ENCODE measurements around the gene GLOD4.
"Not testable (repeated sequence)": the region's sequence is repeated elsewhere in the genome, so short reads cannot be mapped to it uniquely, and the experiment has no call there.

Gene GLOD4

DNA sequence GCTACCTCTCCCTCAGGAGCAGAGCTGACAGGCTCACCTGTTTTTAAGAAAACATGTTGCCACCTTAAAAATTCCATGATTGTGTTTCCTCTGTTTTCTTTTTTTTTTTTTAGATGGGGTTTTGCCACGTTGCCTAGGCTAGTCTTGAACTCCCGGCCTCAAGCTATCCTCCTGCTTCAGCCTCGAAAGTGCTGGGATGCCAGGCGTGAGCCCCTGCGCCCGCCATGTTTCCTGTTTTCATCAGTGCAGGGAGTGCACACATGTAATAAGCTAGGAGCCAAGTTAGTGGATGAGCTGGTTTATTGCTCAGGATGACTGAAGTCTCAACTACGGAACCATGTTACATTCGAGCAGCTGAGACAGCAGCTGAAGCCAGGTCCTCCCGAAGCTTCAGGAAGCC, 13.6 kb upstream of the GLOD4 start:
- Histone ChIP-seq H3K4ac (ENCODE audit: low read depth, low read length) (no peak overlapping the region), H3K56ac (ENCODE audit: low read length) (peak overlapping the region; percentile 56), H3K79me2 (ENCODE audit: control insufficient read depth, insufficient read depth, low read length) (no peaks in the 10 kb centered on the region), H3K23ac (ENCODE audit: low read length) (no peak overlapping the region), H3K18ac (ENCODE audit: low read length) (no peak overlapping the region), H3K36me3 (ENCODE audit: control insufficient read depth, insufficient read depth, low read length) (peaks cover 15% of the 10 kb centered on the region), H2AK5ac (ENCODE audit: low read length) (no peak overlapping the region), H2BK15ac (replicated peaks; ENCODE audit: low read depth) (no peak overlapping the region), H3K79me1 (ENCODE audit: low read length) (peaks cover 6% of the 10 kb centered on the region), H2BK120ac (ENCODE audit: low read depth, low read length) (no peak overlapping the region), H3K27me3 (ENCODE audit: insufficient read depth, low read length, poor library complexity) (no peaks in the 10 kb centered on the region), H4K5ac (ENCODE audit: low read length) (no peak overlapping the region), H3K4me3 (ENCODE audit: low read length) (no peak overlapping the region), H3K4me1 (ENCODE audit: control insufficient read depth, low read depth, low read length) (peaks cover 5% of the 10 kb centered on the region), H3K27ac (ENCODE audit: low read depth, low read length) (no peak overlapping the region), H3K9ac (ENCODE audit: low read length) (peak overlapping the region; percentile 43), H2BK5ac (ENCODE audit: low read length) (no peak overlapping the region), H4K8ac (ENCODE audit: low read depth, low read length) (no peak overlapping the region), H3K4me2 (ENCODE audit: low read length) (no peak overlapping the region)
- no CpG with 5 or more reads among the region's 9 CpGs for WGBS (ENCODE audit: extremely low coverage, insufficient coverage, low lambda C conversion rate)
- no peak for DNase-seq

DNA sequence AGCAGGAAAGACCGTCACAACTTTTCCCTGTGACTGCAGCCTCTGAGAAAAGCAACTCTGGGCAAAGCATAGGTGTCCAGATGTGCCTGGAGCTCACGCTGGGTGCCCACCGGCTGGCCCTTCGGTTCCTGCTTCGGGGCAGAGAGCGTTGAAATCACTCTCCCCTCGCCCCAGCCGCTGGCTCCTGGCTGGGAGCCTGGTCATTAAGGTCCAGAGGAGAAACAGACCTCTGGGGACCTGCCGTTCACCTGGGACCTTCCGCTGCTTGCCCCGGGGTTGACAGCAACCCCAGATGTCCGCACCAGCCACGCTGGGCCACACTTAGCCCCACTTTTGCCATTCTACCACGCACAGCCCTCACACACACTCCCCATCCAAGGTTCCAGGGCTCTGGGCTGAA, 13.2 kb upstream of the GLOD4 start:
- no peaks in the 10 kb centered on the region for H3K27me3 ChIP-seq (ENCODE audit: insufficient read depth, low read length, poor library complexity)
- no peak overlapping the region for H4K8ac ChIP-seq (ENCODE audit: low read depth, low read length)
- H3K4me1 ChIP-seq (ENCODE audit: control insufficient read depth, low read depth, low read length): peaks cover 5% of the 10 kb centered on the region
- no peak overlapping the region for H2AK5ac ChIP-seq (ENCODE audit: low read length)
- no peak overlapping the region for H3K4ac ChIP-seq (ENCODE audit: low read depth, low read length)
- H3K27ac ChIP-seq (ENCODE audit: low read depth, low read length): peak overlapping the region; percentile 22
- no peak overlapping the region for H2BK120ac ChIP-seq (ENCODE audit: low read depth, low read length)
- peaks cover 13% of the 10 kb centered on the region for H3K36me3 ChIP-seq (ENCODE audit: control insufficient read depth, insufficient read depth, low read length)
- H3K79me2 ChIP-seq (ENCODE audit: control insufficient read depth, insufficient read depth, low read length): no peaks in the 10 kb centered on the region
- H3K79me1 ChIP-seq (ENCODE audit: low read length): peaks cover 6% of the 10 kb centered on the region
- H2BK5ac ChIP-seq (ENCODE audit: low read length): no peak overlapping the region
- no peak overlapping the region for H3K4me3 ChIP-seq (ENCODE audit: low read length)
- no peak overlapping the region for H2BK15ac ChIP-seq (replicated peaks; ENCODE audit: low read depth)
- H3K9ac ChIP-seq (ENCODE audit: low read length): peak overlapping the region; percentile 43
- DNase-seq: no peak
- H3K23ac ChIP-seq (ENCODE audit: low read length): no peak overlapping the region
- no peak overlapping the region for H4K5ac ChIP-seq (ENCODE audit: low read length)
- no peak overlapping the region for H3K4me2 ChIP-seq (ENCODE audit: low read length)
- no CpG with 5 or more reads among the region's 14 CpGs for WGBS (ENCODE audit: extremely low coverage, insufficient coverage, low lambda C conversion rate)
- H3K18ac ChIP-seq (ENCODE audit: low read length): no peak overlapping the region
- H3K56ac ChIP-seq (ENCODE audit: low read length): peak overlapping the region; percentile 56

- no CpG with 5 or more reads among the region's 18 CpGs for WGBS (ENCODE audit: extremely low coverage, insufficient coverage, low lambda C conversion rate)
- no peak overlapping the region for H3K4ac ChIP-seq (ENCODE audit: low read depth, low read length)
Measured at GRCh38 chr17:794876-795275, 12.8 kb upstream of the GLOD4 start.

GRCh38 chr17:792277-792676, 10.2 kb upstream of the GLOD4 start:
- no peaks in the 10 kb centered on the region for H3K79me2 ChIP-seq (ENCODE audit: control insufficient read depth, insufficient read depth, low read length)
- H3K18ac ChIP-seq (ENCODE audit: low read length): no peak overlapping the region
- peaks cover 6% of the 10 kb centered on the region for H3K79me1 ChIP-seq (ENCODE audit: low read length)
- H4K8ac ChIP-seq (ENCODE audit: low read depth, low read length): no peak overlapping the region
- H3K23ac ChIP-seq (ENCODE audit: low read length): no peak overlapping the region
- H3K36me3 ChIP-seq (ENCODE audit: control insufficient read depth, insufficient read depth, low read length): peaks cover 13% of the 10 kb centered on the region
- no peak overlapping the region for H3K9ac ChIP-seq (ENCODE audit: low read length)
- H3K27me3 ChIP-seq (ENCODE audit: insufficient read depth, low read length, poor library complexity): no peaks in the 10 kb centered on the region
- WGBS (ENCODE audit: extremely low coverage, insufficient coverage, low lambda C conversion rate): no CpG with 5 or more reads among the region's 9 CpGs
- no peak overlapping the region for H4K5ac ChIP-seq (ENCODE audit: low read length)
- H3K4me1 ChIP-seq (ENCODE audit: control insufficient read depth, low read depth, low read length): peaks cover 5% of the 10 kb centered on the region
- no peak overlapping the region for H2BK120ac ChIP-seq (ENCODE audit: low read depth, low read length)
- H2AK5ac ChIP-seq (ENCODE audit: low read length): no peak overlapping the region
- DNase-seq: peak; percentile 59
- H2BK15ac ChIP-seq (replicated peaks; ENCODE audit: low read depth): no peak overlapping the region
- H3K4me3 ChIP-seq (ENCODE audit: low read length): no peak overlapping the region
- H3K4me2 ChIP-seq (ENCODE audit: low read length): no peak overlapping the region
- no peak overlapping the region for H3K27ac ChIP-seq (ENCODE audit: low read depth, low read length)
- H3K56ac ChIP-seq (ENCODE audit: low read length): no peak overlapping the region
- H2BK5ac ChIP-seq (ENCODE audit: low read length): no peak overlapping the region
- H3K4ac ChIP-seq (ENCODE audit: low read depth, low read length): no peak overlapping the region

More at GRCh38 chr17:794876-795275, 12.8 kb upstream of the GLOD4 start:
- peaks cover 6% of the 10 kb centered on the region for H3K79me1 ChIP-seq (ENCODE audit: low read length)
- no peak overlapping the region for H3K23ac ChIP-seq (ENCODE audit: low read length)
- no peak overlapping the region for H2AK5ac ChIP-seq (ENCODE audit: low read length)
- H3K36me3 ChIP-seq (ENCODE audit: control insufficient read depth, insufficient read depth, low read length): peaks cover 12% of the 10 kb centered on the region
- H2BK120ac ChIP-seq (ENCODE audit: low read depth, low read length): no peak overlapping the region
- no peak overlapping the region for H3K4me2 ChIP-seq (ENCODE audit: low read length)
- no peak overlapping the region for H4K8ac ChIP-seq (ENCODE audit: low read depth, low read length)
- H2BK5ac ChIP-seq (ENCODE audit: low read length): no peak overlapping the region
- H3K56ac ChIP-seq (ENCODE audit: low read length): peak overlapping the region; percentile 22
- peak; percentile 84 for DNase-seq
- H3K4me3 ChIP-seq (ENCODE audit: low read length): no peak overlapping the region
- no peaks in the 10 kb centered on the region for H3K27me3 ChIP-seq (ENCODE audit: insufficient read depth, low read length, poor library complexity)
- H2BK15ac ChIP-seq (replicated peaks; ENCODE audit: low read depth): no peak overlapping the region
- no peak overlapping the region for H4K5ac ChIP-seq (ENCODE audit: low read length)
- peak overlapping the region; percentile 43 for H3K9ac ChIP-seq (ENCODE audit: low read length)
- no peak overlapping the region for H3K18ac ChIP-seq (ENCODE audit: low read length)
- peak overlapping the region; percentile 22 for H3K27ac ChIP-seq (ENCODE audit: low read depth, low read length)
- no peaks in the 10 kb centered on the region for H3K79me2 ChIP-seq (ENCODE audit: control insufficient read depth, insufficient read depth, low read length)
- peaks cover 5% of the 10 kb centered on the region for H3K4me1 ChIP-seq (ENCODE audit: control insufficient read depth, low read depth, low read length)

DNA sequence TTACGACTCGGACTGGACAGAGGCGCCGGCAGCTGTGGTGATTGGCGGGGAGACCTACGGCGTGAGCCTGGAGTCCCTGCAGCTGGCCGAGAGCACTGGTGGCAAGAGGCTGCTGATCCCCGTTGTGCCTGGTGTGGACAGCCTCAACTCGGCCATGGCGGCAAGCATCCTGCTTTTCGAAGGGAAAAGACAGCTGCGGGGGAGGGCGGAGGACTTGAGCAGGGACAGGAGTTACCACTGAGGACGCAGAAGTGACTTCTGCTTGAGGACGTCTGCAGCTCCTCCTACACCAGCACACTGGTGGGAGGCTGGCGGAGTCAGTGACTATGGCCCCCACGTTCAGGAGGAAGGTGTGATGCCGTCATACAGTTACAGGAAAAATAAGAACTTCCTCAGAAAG, 9.7 kb upstream of the GLOD4 start:
- Histone ChIP-seq H3K27me3 (ENCODE audit: insufficient read depth, low read length, poor library complexity) (no peaks in the 10 kb centered on the region), H3K4me2 (ENCODE audit: low read length) (no peak overlapping the region), H2BK5ac (ENCODE audit: low read length) (no peak overlapping the region), H3K4ac (ENCODE audit: low read depth, low read length) (no peak overlapping the region), H2AK5ac (ENCODE audit: low read length) (no peak overlapping the region), H3K23ac (ENCODE audit: low read length) (no peak overlapping the region), H3K4me3 (ENCODE audit: low read length) (no peak overlapping the region), H4K8ac (ENCODE audit: low read depth, low read length) (no peak overlapping the region), H3K79me1 (ENCODE audit: low read length) (peaks cover 6% of the 10 kb centered on the region), H3K4me1 (ENCODE audit: control insufficient read depth, low read depth, low read length) (peaks cover 5% of the 10 kb centered on the region), H4K5ac (ENCODE audit: low read length) (no peak overlapping the region), H2BK15ac (replicated peaks; ENCODE audit: low read depth) (no peak overlapping the region), H3K36me3 (ENCODE audit: control insufficient read depth, insufficient read depth, low read length) (peaks cover 10% of the 10 kb centered on the region), H3K9ac (ENCODE audit: low read length) (no peak overlapping the region), H3K79me2 (ENCODE audit: control insufficient read depth, insufficient read depth, low read length) (no peaks in the 10 kb centered on the region), H3K18ac (ENCODE audit: low read length) (no peak overlapping the region), H3K27ac (ENCODE audit: low read depth, low read length) (no peak overlapping the region), H2BK120ac (ENCODE audit: low read depth, low read length) (no peak overlapping the region), H3K56ac (ENCODE audit: low read length) (no peak overlapping the region)
- WGBS (ENCODE audit: extremely low coverage, insufficient coverage, low lambda C conversion rate): no CpG with 5 or more reads among the region's 19 CpGs
- DNase-seq: no peak

DNA sequence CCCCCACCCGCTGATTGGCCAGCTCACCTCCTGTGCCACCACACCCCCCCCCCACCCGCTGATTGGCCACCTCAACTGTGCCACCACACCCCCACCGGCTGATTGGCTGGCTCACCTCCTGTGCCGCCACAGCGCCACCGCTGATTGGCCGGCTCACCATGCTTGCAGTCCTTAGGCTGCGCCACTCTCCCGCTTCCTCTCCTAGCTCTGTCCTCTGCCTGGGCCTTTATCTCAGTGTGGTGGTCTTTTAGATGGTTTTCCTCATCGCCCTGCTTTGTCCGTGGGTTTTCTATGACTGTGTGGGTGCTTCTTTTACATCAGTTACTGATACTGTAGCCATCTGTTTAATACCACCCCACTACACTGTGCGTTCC, 8.8 kb upstream of the GLOD4 start:
- not testable (repeated sequence) for H3K79me2 ChIP-seq (ENCODE audit: control insufficient read depth, insufficient read depth, low read length); H3K4me3 ChIP-seq (ENCODE audit: low read length); H3K4ac ChIP-seq (ENCODE audit: low read depth, low read length); H2AK5ac ChIP-seq (ENCODE audit: low read length); H3K4me2 ChIP-seq (ENCODE audit: low read length); H2BK5ac ChIP-seq (ENCODE audit: low read length); H3K36me3 ChIP-seq (ENCODE audit: control insufficient read depth, insufficient read depth, low read length); H2BK120ac ChIP-seq (ENCODE audit: low read depth, low read length); H3K18ac ChIP-seq (ENCODE audit: low read length); H3K79me1 ChIP-seq (ENCODE audit: low read length); H4K5ac ChIP-seq (ENCODE audit: low read length); H3K27me3 ChIP-seq (ENCODE audit: insufficient read depth, low read length, poor library complexity); H2BK15ac ChIP-seq (replicated peaks; ENCODE audit: low read depth); H3K27ac ChIP-seq (ENCODE audit: low read depth, low read length); H3K23ac ChIP-seq (ENCODE audit: low read length); H3K4me1 ChIP-seq (ENCODE audit: control insufficient read depth, low read depth, low read length); H4K8ac ChIP-seq (ENCODE audit: low read depth, low read length)
- no CpG with 5 or more reads among the region's 12 CpGs for WGBS (ENCODE audit: extremely low coverage, insufficient coverage, low lambda C conversion rate)
- peak overlapping the region; percentile 42 for H3K9ac ChIP-seq (ENCODE audit: low read length)
- peak; percentile 79 for DNase-seq
- peak overlapping the region; percentile 34 for H3K56ac ChIP-seq (ENCODE audit: low read length)
